Measurements from ENCODE around the gene PPP2R2B. TPM values are rescaled to one million over a fixed set of nuclear protein-coding genes. Genes with fewer than 3 reads are reported as not detected.

PPP2R2B gene
- 0.68 TPM in 1 of 2 replicates, not detected in the other for total RNA-seq (2014; rRNA removed; shearing (Covaris generic))

GRCh38 chr5:146878476-146879172 lies at the start of gene PPP2R2B:
TSS of gene PPP2R2B (minus strand) at chr5:146878757.
- peak; percentile 15 for DNase-seq (ENCODE audit: low read depth)

- no peak for DNase-seq (ENCODE audit: low read depth)
Observed at GRCh38 chr5:146924132-146924531, 45.6 kb upstream of the PPP2R2B start.

GRCh38 chr5:146921225-146921624 lies 42.7 kb upstream of the PPP2R2B start:
- DNase-seq (ENCODE audit: low read depth), result no peak

- DNase-seq (ENCODE audit: low read depth), result no peak
Observed at GRCh38 chr5:146920351-146920881, 41.9 kb upstream of the PPP2R2B start.

- no peak for DNase-seq (ENCODE audit: low read depth)
Observed at GRCh38 chr5:146919304-146919703, 40.7 kb upstream of the PPP2R2B start.

GRCh38 chr5:146917931-146918330 lies 39.4 kb upstream of the PPP2R2B start:
- DNase-seq (ENCODE audit: low read depth), result no peak

GRCh38 chr5:146912874-146913273 lies 34.3 kb upstream of the PPP2R2B start:
- no peak for DNase-seq (ENCODE audit: low read depth)

- no peak for DNase-seq (ENCODE audit: low read depth)
Observed at GRCh38 chr5:146910239-146910638, 31.7 kb upstream of the PPP2R2B start.

GRCh38 chr5:146909255-146910068 lies 30.9 kb upstream of the PPP2R2B start:
- DNase-seq (ENCODE audit: low read depth), result no peak

GRCh38 chr5:146906803-146907202 lies 28.2 kb upstream of the PPP2R2B start:
- DNase-seq (ENCODE audit: low read depth), result no peak

- DNase-seq (ENCODE audit: low read depth), result no peak
Observed at GRCh38 chr5:146904890-146905289, 26.3 kb upstream of the PPP2R2B start.

GRCh38 chr5:146903789-146904188 lies 25.2 kb upstream of the PPP2R2B start:
- DNase-seq (ENCODE audit: low read depth), result no peak

- DNase-seq (ENCODE audit: low read depth), result no peak
Observed at GRCh38 chr5:146902471-146902870, 23.9 kb upstream of the PPP2R2B start.

GRCh38 chr5:146897061-146897460 lies 18.5 kb upstream of the PPP2R2B start:
- DNase-seq (ENCODE audit: low read depth), result no peak

GRCh38 chr5:146894753-146895521 lies 16.4 kb upstream of the PPP2R2B start:
- DNase-seq (ENCODE audit: low read depth), result no peak

GRCh38 chr5:146893991-146894390 lies 15.4 kb upstream of the PPP2R2B start:
- DNase-seq (ENCODE audit: low read depth), result no peak

- DNase-seq (ENCODE audit: low read depth), result no peak
Observed at GRCh38 chr5:146892231-146892630, 13.7 kb upstream of the PPP2R2B start.

GRCh38 chr5:146891511-146891910 lies 13.0 kb upstream of the PPP2R2B start:
- DNase-seq (ENCODE audit: low read depth), result no peak

- DNase-seq (ENCODE audit: low read depth), result no peak
Observed at GRCh38 chr5:146890731-146891440, 12.3 kb upstream of the PPP2R2B start.

- DNase-seq (ENCODE audit: low read depth), result no peak
Observed at GRCh38 chr5:146890066-146890465, 11.5 kb upstream of the PPP2R2B start.

- no peak for DNase-seq (ENCODE audit: low read depth)
Observed at GRCh38 chr5:146889169-146889568, 10.6 kb upstream of the PPP2R2B start.
